Measurements from ENCODE around the gene CIPC.
A peak's percentile ranks its signal among the peaks of the same experiment; 100 is the strongest.

CIPC gene

DNA sequence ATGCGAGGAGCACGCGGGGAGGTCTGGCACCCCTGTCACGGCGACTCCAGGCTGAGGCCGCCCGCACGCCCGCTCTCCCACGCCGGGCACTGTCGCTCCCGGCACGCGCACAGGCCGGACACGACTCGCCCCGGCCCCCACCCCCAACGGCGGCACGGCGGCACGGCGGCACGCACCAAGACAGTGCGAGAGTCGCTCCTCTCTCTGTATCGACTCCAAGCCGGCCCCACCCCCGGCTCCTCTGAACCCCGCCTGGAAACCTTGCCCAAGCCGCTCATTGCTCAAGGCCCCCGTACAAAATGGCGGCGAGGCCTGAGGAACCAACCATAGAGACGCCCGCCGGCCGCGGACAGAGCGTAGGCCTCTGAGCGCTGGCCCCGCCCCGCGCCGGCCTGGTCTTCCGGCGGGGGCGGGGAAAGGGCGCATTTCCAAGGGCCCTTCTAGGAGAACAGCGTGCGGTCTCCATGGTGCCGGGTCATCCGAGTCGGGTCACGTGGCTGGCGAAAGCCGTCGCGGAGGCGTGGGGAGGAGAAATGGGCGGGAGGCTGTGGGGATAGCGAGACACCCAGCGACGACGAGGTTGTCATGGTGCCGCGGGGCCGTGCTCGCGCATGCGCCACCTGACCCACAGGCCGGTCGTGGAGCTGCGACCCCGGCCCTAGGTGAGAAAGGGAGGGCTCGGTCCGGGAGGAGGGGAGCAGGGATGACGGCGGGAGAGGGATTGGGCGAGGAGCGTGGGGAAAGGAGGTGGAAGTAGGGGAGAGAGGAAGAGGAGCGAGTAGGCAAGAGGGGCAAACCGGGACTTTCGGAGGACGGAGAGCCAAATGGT lies at the start of gene CIPC:
TSS of gene CIPC (plus strand) at position 559 of the 829 bp plus-strand sequence. CDS start 7,451 bp downstream, outside the sequence.
- DNase-seq (ENCODE audit: low read depth): peak; percentile 95
- peak within 1 kb of the TSS; percentile 78 for H3K4me3 ChIP-seq (ENCODE audit: low read depth, low read length)
- in situ Hi-C loops (cut with HindIII; ENCODE audit: low sequenced_read_pairs): no loop called here
- TF ChIP-seq, protein P1, sequence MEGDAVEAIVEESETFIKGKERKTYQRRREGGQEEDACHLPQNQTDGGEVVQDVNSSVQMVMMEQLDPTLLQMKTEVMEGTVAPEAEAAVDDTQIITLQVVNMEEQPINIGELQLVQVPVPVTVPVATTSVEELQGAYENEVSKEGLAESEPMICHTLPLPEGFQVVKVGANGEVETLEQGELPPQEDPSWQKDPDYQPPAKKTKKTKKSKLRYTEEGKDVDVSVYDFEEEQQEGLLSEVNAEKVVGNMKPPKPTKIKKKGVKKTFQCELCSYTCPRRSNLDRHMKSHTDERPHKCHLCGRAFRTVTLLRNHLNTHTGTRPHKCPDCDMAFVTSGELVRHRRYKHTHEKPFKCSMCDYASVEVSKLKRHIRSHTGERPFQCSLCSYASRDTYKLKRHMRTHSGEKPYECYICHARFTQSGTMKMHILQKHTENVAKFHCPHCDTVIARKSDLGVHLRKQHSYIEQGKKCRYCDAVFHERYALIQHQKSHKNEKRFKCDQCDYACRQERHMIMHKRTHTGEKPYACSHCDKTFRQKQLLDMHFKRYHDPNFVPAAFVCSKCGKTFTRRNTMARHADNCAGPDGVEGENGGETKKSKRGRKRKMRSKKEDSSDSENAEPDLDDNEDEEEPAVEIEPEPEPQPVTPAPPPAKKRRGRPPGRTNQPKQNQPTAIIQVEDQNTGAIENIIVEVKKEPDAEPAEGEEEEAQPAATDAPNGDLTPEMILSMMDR (IDR thresholded peaks at IDR 0.05; ENCODE audit: low read depth, low read length, missing control alignments): no peak

DNA sequence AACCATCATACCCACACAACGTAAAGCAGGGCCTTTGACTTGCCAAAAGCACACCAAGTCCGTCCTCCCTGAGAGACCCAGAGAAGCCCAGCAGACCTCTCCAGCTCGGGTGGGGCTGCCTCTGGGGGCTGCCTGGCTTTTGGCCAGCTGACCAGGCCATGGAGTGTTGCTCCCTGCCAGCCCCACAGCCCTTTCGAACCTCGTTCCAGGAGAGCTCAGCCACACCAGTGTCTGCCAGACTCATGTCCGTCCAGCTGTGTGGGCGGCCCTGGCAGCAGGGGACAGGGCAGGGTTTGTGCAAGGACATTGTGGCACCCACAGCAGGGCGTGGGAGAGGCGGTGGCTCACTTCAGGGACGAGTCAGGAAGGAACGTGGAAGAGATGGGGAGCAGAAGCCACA lies 46.9 kb upstream of the CIPC start:
- TF ChIP-seq, protein P1 (IDR thresholded peaks at IDR 0.05; ENCODE audit: low read depth, low read length, missing control alignments): no peak
- in situ Hi-C loops (cut with HindIII; ENCODE audit: low sequenced_read_pairs): no loop called here
- no peak overlapping the region for H3K4me3 ChIP-seq (ENCODE audit: low read depth, low read length)
- DNase-seq (ENCODE audit: low read depth): no peak

DNA sequence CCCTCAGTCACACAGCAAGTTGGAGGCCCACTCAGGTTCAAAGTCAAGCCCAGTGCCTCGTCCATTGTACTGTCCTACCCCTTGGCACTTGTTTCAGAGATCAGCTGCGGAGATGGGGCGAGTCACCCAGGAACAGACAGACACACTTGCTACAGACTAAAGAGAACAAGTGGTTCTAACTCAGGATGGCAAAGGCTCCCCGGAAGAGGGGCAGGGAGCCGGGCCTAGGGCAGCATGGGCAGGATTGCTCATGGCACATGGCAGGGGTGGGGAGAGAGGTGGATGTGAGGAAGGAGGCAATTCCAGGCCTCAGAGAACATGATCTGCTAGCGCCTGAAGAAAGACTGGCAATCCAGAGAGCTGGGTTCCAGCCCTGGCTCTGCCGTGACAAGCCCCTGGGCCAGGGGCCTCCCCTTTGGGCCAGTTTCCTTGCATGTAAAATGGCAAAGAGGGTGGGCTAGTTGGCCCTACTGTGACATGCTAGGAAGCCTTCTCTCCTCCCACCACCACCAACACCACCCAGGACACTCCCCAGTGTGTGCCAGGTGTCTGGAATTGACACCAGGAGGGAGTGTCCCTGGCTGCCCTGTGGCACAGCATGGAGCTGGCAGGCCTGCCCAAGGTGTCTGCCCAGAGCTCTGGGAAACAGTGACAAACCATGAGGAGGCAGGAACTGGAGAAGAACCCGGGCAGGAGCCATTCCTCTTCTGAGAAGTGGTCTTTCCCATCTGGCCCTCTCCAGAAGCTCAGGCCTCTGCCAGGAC lies 45.6 kb upstream of the CIPC start:
- in situ Hi-C loops (cut with HindIII; ENCODE audit: low sequenced_read_pairs): no loop called here
- TF ChIP-seq, protein P1 (IDR thresholded peaks at IDR 0.05; ENCODE audit: low read depth, low read length, missing control alignments): no peak
- H3K4me3 ChIP-seq (ENCODE audit: low read depth, low read length): no peak overlapping the region
- no peak for DNase-seq (ENCODE audit: low read depth)

DNA sequence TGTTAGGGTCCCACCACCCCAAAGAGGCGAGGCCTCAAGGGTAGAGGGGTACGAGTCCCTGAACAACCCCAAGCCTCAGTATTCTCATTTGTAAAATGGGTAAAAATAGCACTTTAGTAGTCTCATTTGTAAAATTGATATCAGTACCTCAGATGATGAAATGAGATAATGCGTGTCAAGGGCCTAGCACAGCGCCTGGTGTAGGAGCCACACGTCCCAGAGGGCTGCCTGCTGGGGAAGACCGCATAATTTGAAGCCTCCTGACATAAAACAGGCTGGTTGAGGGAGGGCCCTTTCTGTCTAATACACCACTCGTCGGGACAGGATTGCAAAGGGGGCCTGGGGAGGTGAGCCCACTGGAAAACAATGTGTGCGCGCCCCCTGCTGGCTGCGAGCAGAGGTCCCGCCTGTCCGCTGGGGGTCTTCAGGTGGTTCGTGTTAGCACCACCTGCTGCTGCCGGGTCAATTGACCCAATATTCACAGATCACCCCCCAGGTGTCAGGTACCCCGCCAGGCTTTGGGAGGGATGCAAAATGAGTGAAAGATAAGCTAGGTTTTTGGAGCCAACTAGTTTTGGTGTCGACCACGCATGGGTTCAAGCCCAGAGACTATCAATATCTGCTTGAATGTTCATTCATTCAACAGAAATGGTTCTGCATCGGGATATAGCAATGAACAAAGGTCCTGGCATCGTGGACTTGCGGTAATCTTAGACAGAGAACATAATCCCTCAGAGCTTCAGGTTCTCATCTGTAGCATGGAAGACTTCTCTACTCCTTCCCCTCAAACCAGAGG lies 44.8 kb upstream of the CIPC start:
- no peak for DNase-seq (ENCODE audit: low read depth)
- TF ChIP-seq, protein P1 (IDR thresholded peaks at IDR 0.05; ENCODE audit: low read depth, low read length, missing control alignments): peak; percentile 82
- no peak overlapping the region for H3K4me3 ChIP-seq (ENCODE audit: low read depth, low read length)
- in situ Hi-C loops (cut with HindIII; ENCODE audit: low sequenced_read_pairs): no loop called here

DNA sequence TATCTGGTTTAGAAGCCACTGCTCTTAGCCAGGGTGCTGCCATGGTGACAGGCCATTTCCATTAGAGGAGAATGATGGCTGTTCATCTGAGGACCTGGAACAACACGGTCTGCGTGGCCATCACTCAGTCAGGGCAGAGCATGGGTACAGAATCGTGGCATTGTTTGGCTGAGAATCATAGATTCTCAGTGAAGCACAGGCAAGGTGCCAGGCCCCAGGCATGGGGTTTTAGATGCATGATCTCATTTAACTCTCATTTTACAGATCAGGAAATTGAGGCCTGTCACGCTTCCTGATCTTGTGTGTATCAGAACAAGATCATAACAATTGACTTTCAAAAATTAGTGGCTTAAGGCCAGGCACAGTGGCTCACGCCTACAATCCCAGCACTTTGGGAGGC lies 42.8 kb upstream of the CIPC start:
- TF ChIP-seq, protein P1 (IDR thresholded peaks at IDR 0.05; ENCODE audit: low read depth, low read length, missing control alignments): no peak
- DNase-seq (ENCODE audit: low read depth): no peak
- no peak overlapping the region for H3K4me3 ChIP-seq (ENCODE audit: low read depth, low read length)
- in situ Hi-C loops (cut with HindIII; ENCODE audit: low sequenced_read_pairs): no loop called here

DNA sequence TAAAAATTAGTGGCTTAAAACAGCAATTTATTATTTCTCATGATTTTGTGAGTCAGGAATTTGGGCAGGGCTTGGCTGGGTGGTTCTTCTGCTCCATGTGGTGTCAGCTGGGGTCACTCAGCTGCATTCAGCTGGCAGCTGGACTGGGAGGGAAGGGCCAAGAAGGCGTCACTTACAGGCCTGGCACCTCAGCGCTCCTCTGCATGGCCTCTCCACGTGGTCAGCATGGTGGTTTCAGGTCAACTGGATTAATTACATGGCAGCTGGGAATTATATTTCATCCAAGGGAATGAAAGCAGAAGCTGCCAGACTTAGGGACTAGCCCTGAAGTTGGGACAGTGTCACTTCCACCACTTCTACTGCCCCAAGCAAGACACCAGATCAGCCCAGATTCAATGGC lies 42.1 kb upstream of the CIPC start:
- in situ Hi-C loops (cut with HindIII; ENCODE audit: low sequenced_read_pairs): no loop called here
- H3K4me3 ChIP-seq (ENCODE audit: low read depth, low read length): no peak overlapping the region
- no peak for DNase-seq (ENCODE audit: low read depth)
- TF ChIP-seq, protein P1 (IDR thresholded peaks at IDR 0.05; ENCODE audit: low read depth, low read length, missing control alignments): no peak
